ENCODE results near the gene MPZL1. TPM values are rescaled to one million over a fixed set of nuclear protein-coding genes. Genes with fewer than 3 reads are reported as not detected.

The MPZL1 gene
- total RNA-seq, 1 experiment from 2014 or later, result 71.7 TPM

GRCh38 chr1:167713330-167714081 is 8.3 kb upstream of the MPZL1 start (continued):
- TF ChIP-seq, protein P1, sequence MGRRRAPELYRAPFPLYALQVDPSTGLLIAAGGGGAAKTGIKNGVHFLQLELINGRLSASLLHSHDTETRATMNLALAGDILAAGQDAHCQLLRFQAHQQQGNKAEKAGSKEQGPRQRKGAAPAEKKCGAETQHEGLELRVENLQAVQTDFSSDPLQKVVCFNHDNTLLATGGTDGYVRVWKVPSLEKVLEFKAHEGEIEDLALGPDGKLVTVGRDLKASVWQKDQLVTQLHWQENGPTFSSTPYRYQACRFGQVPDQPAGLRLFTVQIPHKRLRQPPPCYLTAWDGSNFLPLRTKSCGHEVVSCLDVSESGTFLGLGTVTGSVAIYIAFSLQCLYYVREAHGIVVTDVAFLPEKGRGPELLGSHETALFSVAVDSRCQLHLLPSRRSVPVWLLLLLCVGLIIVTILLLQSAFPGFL (CRISPR knock-in tag; IDR thresholded peaks at IDR 0.05; ENCODE audit: borderline replicate concordance), result no peak
- 0 out of 2 replicates have a peak, but pooled peaks have one; percentile 37 for TF ChIP-seq MYBL2 (CRISPR knock-in tag; IDR thresholded peaks at IDR 0.05)
- no peak for TF ChIP-seq NFYB (CRISPR knock-in tag; conservative IDR thresholded peaks at IDR 0.05; ENCODE audit: low read depth)
- TF ChIP-seq ZSCAN18 (CRISPR knock-in tag; IDR thresholded peaks at IDR 0.05), result no peak
- TF ChIP-seq, protein P2, sequence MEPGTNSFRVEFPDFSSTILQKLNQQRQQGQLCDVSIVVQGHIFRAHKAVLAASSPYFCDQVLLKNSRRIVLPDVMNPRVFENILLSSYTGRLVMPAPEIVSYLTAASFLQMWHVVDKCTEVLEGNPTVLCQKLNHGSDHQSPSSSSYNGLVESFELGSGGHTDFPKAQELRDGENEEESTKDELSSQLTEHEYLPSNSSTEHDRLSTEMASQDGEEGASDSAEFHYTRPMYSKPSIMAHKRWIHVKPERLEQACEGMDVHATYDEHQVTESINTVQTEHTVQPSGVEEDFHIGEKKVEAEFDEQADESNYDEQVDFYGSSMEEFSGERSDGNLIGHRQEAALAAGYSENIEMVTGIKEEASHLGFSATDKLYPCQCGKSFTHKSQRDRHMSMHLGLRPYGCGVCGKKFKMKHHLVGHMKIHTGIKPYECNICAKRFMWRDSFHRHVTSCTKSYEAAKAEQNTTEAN (CRISPR knock-in tag; IDR thresholded peaks at IDR 0.05), result 0 out of 2 replicates have a peak, but pooled peaks have one; percentile 30

GRCh38 chr1:167714098-167714438 is 7.7 kb upstream of the MPZL1 start:
- Mint-ChIP-seq H3K9me3 (no peaks in the 10 kb centered on the region), H3K36me3 (no peaks in the 10 kb centered on the region), H3K27me3 (ENCODE audit: low read depth) (peaks cover 29% of the 10 kb centered on the region), H3K27ac (no peak overlapping the region), H3K4me3 (peak overlapping the region; percentile 93), H3K4me1 (peaks cover 16% of the 10 kb centered on the region)
- ATAC-seq (peak; percentile 55), DNase-seq (ENCODE audit: low spot score) (no peak)
- CTCF ChIA-PET, result interaction anchor here (1.0 to 1.1 kb wide), 2 partner anchors 26 to 89 kb away, joined by 3 read pairs; no protein-coding TSS in a partner anchor
- POLR2A ChIA-PET, result no interaction called here
- TF ChIP-seq, protein P3, sequence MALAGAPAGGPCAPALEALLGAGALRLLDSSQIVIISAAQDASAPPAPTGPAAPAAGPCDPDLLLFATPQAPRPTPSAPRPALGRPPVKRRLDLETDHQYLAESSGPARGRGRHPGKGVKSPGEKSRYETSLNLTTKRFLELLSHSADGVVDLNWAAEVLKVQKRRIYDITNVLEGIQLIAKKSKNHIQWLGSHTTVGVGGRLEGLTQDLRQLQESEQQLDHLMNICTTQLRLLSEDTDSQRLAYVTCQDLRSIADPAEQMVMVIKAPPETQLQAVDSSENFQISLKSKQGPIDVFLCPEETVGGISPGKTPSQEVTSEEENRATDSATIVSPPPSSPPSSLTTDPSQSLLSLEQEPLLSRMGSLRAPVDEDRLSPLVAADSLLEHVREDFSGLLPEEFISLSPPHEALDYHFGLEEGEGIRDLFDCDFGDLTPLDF (CRISPR knock-in tag; IDR thresholded peaks at IDR 0.05), result 0 out of 2 replicates have a peak, but pooled peaks have one; percentile 18
- TF ChIP-seq FOXK1 (CRISPR knock-in tag; IDR thresholded peaks at IDR 0.05) (no peak; the same call in 1 of the 2 replicates), KAT7 (CRISPR knock-in tag; IDR thresholded peaks at IDR 0.05; ENCODE audit: borderline replicate concordance) (no peak), SMAD3 (CRISPR knock-in tag; IDR thresholded peaks at IDR 0.05; ENCODE audit: borderline replicate concordance) (no peak), ATF1 (CRISPR knock-in tag; IDR thresholded peaks at IDR 0.05) (no peak), ATF3 (CRISPR knock-in tag; conservative IDR thresholded peaks at IDR 0.05) (no peak), GABPB1 (CRISPR knock-in tag; IDR thresholded peaks at IDR 0.05) (no peak), ZNF671 (CRISPR knock-in tag; IDR thresholded peaks at IDR 0.05) (no peak), RORB (CRISPR knock-in tag; IDR thresholded peaks at IDR 0.05) (no peak), ZNF512 (CRISPR knock-in tag; IDR thresholded peaks at IDR 0.05; ENCODE audit: borderline replicate concordance) (no peak), ZNF532 (CRISPR knock-in tag; IDR thresholded peaks at IDR 0.05; ENCODE audit: borderline replicate concordance) (no peak), JAZF1 (CRISPR knock-in tag; IDR thresholded peaks at IDR 0.05) (no peak), NR1H2 (CRISPR knock-in tag; IDR thresholded peaks at IDR 0.05) (no peak)
- TF ChIP-seq, protein P4, sequence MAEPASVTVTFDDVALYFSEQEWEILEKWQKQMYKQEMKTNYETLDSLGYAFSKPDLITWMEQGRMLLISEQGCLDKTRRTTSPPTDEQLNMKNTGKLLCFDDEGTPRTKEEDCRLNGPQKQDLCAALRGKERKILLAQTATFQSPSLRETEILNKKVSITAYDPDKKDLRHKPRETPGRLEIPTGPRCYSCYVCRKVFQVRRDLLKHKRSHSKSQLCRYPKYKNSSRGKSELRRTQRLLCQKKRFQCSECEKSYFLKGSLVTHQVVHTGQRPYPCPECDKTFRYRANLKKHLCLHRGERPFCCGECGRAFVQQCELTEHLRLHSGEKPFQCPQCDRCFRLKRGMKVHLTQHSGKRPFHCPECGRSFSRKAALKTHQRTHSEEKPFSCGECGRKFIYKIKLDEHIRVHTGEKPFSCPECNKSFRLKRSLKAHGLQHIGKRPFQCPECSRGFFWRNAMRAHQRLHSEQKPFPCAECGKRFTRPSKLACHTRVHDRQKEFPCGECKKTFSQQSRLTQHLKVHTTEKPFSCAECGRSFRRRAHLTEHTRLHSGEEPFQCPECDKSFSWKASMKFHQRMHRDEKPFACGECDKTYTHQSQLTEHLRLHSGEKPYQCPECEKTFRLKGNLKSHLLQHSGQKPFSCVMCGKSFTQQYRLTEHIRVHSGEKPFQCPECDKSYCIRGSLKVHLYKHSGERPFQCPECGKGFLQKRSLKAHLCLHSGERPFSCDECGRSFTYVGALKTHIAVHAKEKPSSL (CRISPR knock-in tag; conservative IDR thresholded peaks at IDR 0.05), result no peak
- TF ChIP-seq, protein P5, sequence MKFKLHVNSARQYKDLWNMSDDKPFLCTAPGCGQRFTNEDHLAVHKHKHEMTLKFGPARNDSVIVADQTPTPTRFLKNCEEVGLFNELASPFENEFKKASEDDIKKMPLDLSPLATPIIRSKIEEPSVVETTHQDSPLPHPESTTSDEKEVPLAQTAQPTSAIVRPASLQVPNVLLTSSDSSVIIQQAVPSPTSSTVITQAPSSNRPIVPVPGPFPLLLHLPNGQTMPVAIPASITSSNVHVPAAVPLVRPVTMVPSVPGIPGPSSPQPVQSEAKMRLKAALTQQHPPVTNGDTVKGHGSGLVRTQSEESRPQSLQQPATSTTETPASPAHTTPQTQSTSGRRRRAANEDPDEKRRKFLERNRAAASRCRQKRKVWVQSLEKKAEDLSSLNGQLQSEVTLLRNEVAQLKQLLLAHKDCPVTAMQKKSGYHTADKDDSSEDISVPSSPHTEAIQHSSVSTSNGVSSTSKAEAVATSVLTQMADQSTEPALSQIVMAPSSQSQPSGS (CRISPR knock-in tag; IDR thresholded peaks at IDR 0.05; ENCODE audit: borderline replicate concordance, low read depth), result no peak

Measured in WTC11 (cell line).